Measurements from ENCODE around the gene PTCD1.

- no peak for TF ChIP-seq POLR2A (IDR thresholded peaks at IDR 0.05; ENCODE audit: low read length)
- no peak for TF ChIP-seq GATA1 (IDR thresholded peaks at IDR 0.05; ENCODE audit: low read depth, low read length)
Observed at GRCh38 chr7:99372275-99373090, 66.1 kb downstream of the PTCD1 start.

All from erythroblast (primary cell).